Activated CD8-positive, alpha-beta memory T cell treated with anti-CD3 and anti-CD28 coated beads for 1 hour (primary cell): ENCODE results near the gene CYP3A7.
"Not testable (repeated sequence)": the region's sequence is repeated elsewhere in the genome, so short reads cannot be mapped to it uniquely, and the experiment has no call there.

Experiments used
- DNase-seq, 2 donors: peaks; one replicate each; pipeline ENCODE4 v3.0.0-alpha.2; 2020; ENCODE audit warnings: low read depth in 1 of 2; ENCODE audit errors: extremely low read depth in 1 of 2

CYP3A7 gene

DNA sequence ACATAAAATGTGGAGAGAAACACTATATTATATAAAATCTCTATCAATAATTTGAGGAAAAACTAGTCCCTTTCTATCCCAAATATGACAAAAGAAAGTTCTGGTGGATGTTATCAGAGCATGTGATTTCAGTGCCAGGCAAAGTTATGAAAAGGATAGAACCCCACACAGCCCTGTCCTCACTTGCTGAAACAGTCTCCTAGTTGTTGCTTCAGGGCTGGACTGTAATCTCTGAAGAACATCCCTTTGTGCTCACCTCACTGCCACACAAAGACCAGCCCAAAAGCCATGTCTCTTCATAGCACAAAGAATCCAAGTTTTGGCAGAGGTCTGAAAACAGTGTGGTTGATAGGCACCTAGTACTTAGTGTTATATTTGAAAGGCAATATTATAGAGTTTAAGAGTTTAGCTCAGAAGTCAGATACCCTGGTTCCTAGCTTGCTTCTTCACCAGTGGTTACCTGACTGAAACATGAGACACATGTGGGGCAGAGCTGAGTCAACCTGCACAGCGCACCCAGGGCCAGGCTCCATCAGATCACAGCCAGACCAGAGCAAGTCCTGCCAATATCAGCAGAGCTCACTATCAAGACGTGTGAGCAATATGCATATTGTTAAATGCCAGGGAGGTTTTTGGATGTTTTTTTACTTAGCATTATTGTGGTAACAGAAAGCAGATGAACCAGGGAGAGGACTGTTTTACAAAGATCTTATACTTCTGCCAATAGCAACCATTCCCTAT, 25.0 kb downstream of the CYP3A7 start:
- DNase-seq: no peak

DNA sequence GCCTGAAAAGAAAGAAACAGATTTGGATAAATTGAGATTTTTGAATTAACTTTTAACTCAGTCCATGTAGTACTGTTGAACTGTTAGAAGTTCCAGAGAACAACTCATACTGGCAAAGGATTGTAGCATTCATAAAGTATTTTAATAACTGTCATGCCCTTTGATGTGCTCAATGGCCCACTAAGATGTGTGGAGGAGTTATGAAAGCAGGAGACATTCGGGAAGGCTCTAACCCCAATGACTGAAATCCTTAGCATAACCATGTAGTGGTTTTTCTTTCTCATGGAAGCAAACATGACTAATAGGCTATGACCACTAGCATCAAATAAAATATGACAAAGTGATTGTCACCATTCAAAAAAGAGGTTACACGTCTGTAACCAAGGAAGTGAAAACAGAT, 25.7 kb downstream of the CYP3A7 start:
- no peak for DNase-seq

DNA sequence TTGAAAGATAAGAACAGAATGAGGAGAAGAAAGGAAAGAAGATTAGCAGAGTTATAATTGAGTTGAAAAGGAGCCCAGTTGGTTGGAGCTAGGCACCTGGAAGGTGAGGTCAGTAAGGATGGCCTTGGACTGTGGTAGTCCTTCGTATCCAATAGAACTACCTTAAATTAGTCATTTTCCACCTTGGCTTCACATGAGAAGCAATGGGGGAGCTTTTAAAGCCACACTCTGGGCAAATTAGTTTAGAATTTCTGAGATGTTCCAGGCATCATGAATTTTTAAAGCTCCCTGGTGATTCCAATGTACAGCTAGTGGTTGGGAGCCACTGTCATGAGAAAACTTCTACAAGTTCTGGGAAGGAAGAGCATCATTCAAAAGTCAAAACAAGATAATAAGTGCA, 27.9 kb downstream of the CYP3A7 start:
- DNase-seq: no peak

DNA sequence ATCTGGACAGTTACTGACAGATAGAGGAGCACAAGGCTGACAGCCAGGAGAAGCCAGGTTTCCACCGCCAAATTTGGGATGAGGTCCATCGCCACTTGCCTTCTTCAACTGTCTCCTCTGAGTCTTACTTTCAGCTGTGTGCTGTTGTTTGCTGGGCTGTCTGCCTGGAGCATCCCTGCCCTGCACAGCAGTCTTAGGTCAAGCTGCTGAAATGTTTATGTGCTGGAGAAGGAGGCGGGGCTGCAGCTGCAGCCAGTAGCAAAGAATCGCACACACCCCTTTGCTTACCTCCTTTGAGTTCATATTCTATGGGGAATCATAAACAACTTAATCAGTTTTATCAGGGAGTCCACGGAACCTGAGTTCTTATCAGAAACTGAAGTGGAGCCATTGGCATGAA, 35.0 kb downstream of the CYP3A7 start:
- no peak for DNase-seq

DNA sequence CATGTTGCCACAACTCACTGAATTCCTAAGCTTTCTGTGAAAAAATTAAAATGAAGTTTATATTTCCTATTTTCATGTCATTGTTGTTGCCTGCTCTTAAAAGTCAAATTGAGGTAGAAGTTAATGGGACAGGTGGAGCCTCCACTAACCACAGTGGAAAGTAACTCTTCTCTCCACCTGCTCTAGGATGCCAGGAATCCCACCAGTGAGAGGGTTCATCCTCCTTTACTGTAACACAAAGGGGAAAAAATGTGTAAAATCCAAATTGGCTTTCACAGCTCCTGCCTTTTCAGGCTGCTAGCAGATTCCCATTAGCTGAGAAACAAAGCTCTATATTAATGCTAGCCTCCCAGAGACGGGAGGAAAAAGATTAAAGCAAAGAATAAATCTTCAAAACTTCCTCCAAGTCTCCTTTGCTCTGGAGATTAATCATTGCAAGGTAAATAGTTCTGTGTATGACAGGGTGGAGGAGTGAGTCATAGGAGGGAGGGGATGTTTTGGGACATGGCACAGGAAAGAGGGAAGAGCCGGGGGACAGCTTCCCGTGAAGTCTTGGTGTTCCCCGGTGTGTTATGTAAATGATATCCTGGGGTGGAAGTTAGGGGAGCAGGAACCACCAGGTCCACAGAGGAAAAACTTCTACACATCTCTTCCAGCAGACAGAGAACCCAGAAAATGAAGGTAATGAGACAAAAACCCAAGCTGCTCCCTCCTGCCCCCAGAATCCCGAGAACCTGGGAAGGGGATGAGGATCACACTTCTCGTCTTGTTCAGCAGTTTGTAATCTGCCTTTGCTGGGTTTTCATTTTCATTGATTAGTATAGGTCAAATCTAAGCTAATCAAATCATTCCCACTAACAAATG, 35.9 kb downstream of the CYP3A7 start:
- not testable (repeated sequence) for DNase-seq

DNA sequence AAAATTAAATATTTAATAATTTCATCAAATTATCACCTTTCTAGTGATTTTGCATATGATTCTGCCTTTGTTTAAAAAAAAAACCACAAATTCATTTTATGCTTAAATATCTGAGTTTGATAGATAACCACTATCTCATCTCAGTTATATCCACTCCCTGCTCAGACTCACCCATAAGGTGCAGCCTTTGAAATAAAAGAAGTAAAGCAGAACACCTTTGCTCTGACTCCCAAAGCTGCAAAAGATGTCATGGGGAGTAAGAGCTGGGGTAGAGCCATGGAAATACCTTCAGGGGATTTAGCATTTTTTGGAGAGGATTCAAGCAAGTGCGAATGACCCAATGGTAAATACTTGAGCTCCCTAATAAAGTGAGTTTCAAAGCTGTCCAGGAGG, 40.1 kb downstream of the CYP3A7 start:
- DNase-seq: no peak

DNA sequence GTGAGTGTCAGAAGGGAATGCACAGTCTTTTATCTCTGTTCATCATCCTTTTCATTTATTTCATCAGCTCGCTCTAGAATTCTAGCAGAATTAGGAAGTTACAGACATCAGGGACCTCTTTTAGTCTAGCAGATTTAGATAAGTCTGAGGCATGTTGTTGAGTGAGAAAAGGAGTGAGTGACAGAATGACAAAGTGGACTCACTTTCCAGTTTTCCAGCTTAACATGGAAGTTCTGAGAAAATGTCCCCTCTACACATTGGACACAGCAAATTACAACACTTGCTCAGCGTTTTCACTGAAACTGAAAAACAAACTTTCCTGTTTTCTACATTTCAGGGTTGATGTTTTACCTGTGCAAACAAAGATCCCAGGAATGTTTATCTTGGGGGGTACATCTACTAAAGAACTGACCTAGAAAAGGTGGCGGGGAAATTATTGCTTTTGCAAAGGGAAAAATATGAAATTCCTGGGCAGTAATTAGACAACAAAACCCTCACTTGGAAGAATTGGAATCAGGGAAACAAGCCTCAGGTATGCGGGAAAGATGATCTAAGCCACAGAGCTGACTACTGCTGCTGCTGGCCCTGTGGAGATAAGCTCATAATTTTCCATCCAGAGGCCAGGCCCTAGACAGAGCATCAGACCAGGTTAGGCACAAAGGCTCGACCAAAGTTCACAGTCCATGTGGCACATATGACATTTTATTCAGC, 40.6 kb downstream of the CYP3A7 start:
- DNase-seq: no peak

DNA sequence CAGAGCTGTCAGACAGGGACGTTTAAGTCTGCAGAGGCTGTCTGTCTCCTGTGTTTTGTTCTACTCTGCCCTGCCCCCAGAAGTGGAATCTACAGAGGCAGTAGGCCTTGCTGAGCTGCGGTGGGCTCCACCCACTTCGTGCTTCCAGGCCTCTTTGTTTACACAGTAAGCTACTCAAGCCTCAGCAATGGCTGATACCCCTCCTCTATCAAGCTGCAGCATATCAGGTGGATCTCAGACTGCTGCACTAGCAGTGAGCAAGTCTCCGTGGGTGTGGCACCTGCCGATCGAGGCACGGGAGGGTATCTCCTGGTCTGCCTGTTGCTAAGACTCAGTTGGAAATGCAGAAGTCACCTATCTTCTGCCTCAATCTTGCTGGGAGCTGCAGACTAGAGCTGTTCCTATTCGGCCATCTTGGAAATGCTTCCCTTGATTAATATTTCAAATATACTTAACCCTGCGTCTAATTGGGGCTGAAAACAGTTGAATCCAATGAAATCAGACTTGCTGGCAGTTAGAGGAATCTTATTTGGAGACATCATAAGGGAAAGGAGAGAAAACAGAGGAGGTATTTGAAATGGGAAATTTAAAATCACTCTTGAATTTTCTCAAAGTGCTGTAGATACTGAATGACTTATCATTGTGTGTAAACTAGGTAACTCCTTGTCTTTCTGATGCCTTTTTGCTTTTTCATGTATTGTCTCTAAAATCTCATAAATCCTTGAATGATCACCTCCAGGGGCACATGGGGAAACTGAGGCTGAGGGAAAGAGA, 41.4 kb downstream of the CYP3A7 start:
- DNase-seq: no peak

DNA sequence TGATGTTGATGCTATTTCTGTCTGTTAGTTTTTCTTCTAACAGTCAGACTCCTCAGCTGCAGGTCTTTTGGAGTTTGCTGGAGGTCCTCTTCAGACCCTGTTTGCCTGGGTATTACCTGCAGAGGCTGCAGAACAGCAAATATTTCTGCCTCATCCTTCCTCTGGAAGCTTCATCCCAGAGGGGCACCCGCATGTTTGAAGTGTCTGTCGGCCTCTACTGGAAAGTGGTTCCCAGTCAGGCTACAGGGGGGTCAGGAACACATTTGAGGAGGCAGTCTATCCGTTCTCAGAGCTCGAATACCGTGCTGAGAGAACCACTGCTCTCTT, 41.9 kb downstream of the CYP3A7 start:
- no peak for DNase-seq

DNA sequence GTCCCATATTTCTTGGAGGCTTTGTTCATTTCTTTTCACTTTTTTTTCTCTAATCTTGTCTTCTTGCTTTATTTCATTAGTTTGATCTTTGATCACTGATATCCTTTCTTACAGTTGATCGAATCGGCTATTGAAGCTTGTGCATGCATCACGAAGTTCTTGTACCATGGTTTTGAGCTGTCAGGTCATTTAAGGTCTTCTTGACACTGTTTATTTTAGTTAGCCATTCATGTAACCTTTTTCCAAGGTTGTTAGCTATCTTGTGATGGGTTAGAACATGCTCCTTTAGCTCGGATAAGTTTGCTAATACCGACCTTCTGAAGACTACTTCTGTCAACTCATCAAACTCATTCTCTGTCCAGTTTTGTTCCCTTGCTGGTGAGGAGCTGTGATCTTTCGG, 42.4 kb downstream of the CYP3A7 start:
- not testable (repeated sequence) for DNase-seq

DNA sequence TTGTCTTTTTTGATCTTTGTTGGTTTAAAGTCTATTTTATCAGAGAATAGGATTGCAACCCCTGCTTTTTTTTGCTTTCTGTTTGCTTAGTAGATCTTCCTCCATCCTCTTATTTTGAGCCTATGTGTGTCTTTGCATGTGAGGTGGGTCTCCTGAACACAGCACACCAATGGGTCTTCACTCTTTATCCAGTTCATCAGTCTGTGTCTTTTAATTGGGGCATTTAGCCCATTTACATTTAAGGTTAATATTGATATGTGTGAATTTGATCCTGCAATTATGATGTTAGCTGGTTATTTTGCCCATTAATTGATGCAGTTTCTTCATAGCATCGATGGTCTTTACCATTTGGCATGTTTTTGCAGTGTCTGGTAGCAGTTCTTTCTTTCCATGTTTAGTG, 43.3 kb downstream of the CYP3A7 start:
- DNase-seq: not testable (repeated sequence)

DNA sequence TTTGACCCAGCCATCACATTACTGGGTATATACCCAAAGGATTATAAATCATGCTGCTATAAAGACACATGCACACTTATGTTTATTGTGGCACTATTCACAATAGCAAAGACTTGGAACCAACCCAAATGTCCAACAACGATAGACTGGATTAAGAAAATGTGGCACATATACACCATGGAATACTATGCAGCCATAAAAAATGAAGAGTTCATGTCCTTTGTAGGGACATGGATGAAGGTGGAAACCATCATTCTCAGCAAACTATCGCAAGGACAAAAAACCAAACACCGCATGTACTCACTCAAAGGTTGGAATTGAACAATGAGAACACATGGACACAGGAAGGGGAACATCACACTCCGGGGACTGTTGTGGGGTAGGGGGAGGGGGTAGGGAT, 44.1 kb downstream of the CYP3A7 start:
- not testable (repeated sequence) for DNase-seq

DNA sequence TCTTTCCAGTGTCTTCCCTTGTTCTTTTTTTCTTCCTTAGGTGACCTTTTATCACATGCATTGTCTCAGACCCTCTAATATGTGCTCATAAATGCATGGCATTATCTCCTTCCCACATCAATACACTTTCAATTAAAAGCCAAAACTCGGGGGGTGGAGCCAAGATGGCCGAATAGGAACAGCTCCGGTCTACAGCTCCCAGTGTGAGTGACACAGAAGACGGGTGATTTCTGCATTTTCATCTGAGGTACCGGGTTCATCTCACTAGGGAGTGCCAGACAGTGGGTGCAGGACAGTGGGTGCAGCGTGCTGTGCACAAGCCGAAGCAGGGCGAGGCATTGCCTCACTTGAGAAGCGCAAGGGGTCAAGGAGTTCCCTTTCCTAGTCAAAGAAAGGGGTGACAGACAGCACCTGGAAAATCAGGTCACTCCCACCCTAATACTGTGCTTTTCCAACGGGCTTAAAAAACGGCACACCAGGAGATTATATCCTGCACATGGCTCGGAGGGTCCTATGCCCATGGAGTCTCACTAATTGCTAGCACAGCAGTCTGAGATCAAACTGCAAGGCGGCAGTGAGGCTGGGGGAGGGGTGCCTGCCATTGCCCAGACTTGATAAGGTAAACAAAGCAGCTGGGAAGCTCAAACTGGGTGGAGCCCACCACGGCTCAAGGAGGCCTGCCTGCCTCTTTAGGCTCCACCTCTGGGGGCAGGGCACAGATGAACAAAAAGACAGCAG, 49.0 kb downstream of the CYP3A7 start:
- not testable (repeated sequence) for DNase-seq

DNA sequence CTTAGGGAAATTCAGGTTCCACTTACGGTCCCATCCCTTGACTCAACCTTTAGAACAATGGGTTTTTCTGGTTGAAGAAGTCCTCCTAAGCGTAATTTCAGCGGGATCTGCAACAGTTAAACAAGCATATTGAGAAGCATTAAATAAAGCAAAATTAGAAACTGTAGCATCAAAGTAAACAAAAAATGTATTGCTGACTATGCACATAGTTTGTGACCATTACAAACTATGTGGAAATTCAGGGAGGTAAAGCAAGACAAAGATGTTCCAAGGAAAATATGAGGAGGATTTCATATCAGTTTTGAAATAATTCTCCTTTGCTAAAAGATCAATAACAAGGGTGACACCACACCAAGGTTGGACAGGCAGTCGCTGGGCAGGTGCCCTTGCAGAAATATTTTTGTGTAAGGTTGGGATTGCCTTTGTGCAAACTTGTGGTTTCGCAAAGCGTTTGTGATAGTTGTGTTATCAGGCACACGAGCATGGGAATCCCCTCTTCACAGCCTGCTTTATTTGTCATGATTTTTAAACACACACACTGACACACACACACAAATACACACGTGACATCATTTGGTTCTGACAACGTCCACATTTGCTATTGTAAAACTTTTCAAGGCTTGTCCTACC, 49.8 kb downstream of the CYP3A7 start:
- no peak for DNase-seq

DNA sequence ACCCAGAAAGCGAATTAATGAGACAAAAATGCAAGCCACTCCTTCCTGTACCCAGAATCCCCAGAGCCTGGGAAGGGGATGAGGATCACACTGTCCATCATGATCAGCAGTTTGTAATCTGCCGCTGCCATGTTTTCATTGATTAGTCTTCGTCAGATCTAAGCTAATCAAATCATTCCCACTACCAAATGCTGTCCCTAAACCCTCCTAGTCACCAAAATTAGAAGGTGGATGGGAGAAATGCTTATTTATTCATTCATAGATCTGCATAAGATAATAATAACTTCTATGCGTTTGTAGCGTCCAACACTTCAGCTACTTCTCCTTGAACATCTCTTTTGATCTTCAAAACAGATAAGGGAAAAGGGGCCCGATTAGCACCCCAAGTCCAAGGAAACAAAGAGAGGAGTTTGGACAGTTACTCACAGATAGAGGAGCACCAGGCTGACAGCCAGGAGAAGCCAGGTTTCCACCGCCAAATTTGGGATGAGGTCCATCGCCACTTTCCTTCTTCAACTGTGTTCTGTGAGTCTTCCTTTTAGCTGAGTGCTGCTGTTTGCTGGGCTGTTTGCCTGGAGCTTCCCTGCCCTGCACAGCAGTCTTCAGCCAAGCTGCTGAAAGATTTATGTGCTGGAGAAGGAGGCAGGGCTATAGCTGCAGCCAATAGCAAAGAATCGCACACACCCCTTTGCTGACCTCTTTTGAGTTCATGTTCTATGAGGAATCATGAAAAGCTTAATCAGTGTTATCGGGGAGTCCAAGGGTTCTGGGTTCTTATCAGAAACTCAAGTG, 55.4 kb downstream of the CYP3A7 start, which contains the start of gene CYP3A5:
Gene CYP3A5 (minus strand): TSS at position 597 of the 792 bp plus-strand sequence. CDS start 100 bp downstream, at position 497.
- DNase-seq: no peak

DNA sequence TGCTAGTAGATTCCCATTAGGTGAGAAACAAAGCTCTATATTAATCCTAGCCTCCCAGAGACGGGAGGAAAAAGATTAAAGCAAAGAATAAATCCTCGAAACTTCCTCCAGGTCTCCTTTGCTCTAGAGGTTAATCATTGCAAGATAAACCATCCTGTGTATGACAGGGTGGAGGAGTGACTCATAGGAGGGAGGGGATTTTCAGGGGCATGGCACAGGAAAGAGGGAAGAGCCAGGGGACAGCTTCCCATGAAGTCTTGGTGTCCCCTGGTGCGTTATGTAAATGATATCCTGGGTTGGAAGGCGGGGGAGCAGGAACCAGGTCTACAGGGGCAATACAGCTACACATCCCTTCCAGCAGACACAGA, 56.0 kb downstream of the CYP3A7 start:
- DNase-seq: no peak

DNA sequence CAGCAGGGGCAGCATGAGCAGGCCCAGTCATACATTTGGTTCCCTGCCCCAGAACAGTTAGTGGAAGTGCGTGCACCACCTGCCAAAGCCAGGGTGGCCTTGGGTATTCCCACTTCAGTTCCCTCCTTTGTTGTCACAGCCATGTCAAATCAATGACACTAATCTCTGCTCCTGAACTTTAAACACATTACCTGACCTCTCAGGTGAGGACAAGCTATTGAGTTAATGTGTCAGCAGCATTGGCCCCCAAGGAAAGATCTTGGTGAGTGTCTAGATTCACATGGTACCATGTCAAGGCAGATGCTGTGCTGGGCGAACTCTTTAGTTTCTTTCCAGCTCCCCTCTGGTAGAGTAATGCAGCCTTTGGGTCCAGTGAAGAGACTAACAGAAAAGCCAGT, 57.3 kb downstream of the CYP3A7 start:
- DNase-seq: no peak

DNA sequence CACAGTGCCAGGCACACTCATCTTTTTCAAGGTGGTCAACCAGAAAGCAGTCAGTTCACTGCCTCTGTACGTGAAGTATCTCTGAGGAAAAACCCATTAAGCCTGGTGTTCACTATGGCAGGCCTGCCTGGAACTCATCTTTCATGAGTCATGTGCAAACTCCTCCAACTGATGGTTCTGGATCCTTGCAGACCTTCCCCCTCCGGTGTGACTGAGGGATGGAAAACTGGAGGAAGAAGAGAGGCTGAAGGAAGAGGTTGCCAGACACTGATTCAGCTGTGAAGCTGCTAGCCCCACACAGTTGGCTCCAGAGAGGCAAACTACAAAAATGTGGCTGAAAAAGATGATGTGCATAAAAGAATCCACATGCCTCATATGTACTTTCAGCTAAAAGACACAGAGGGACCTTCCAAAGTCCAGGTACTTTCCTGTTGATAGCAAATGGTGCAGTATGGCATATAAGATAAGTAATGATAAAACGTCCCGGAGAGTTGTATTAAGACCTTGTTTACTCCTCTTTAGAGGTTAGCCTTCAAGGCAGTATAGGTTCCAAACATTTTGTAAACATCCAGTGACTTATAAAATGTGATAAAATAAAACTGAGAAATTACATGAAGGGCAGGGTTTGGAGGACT, 57.9 kb downstream of the CYP3A7 start:
- no peak for DNase-seq
